A673 (cell line): ENCODE data around the gene SORL1-AS1.

Experiments used
- BruUV-seq: library from RNA; stranded (reverse); fragments of 400-500 nt; replicated peaks from 2 replicates; lab custom pipeline; 2021; lab: Mats Ljungman, UMichigan
- CTCF ChIA-PET: fragments of 300-600 bp; sonication (Branson Sonifier 250); formaldehyde crosslinking; loops from one replicate; lab custom pipeline; 2022; ENCODE audit warnings: antibody characterized with exemption; lab: Charles Lee
- POLR2A ChIA-PET: fragments of 300-600 bp; sonication (Branson Sonifier 250); formaldehyde crosslinking; loops from one replicate; lab custom pipeline; 2022; ENCODE audit warnings: antibody characterized with exemption; ENCODE audit not compliant: low non-redundant PET; lab: Charles Lee
- DNase-seq: peaks from one replicate; pipeline ENCODE4 v3.0.0-alpha.2; 2015; ENCODE audit warnings: low spot score
- H3K27ac ChIP-seq: fragments of 200-600 bp; sonication (generic); 2 replicates; pipeline ENCODE4 v1.5.1; 2016; ENCODE audit warnings: mixed run types, low read depth, mild to moderate bottlenecking, mixed read lengths, antibody characterized with exemption, low read length; ENCODE audit not compliant: poor library complexity, severe bottlenecking
- H3K27me3 ChIP-seq: fragments of 200-600 bp; sonication (generic); replicated peaks from 2 replicates; pipeline ENCODE4 v1.6.1; 2017; ENCODE audit warnings: mixed run types, low read depth, mild to moderate bottlenecking, mixed read lengths, antibody characterized with exemption, low read length; ENCODE audit not compliant: insufficient read depth, poor library complexity
- H3K36me3 ChIP-seq: fragments of 200-600 bp; sonication (generic); 2 replicates; pipeline ENCODE4 v1.6.1; 2016; ENCODE audit warnings: mixed run types, mild to moderate bottlenecking, mixed read lengths, antibody characterized with exemption, low read length; ENCODE audit not compliant: insufficient read depth, poor library complexity, severe bottlenecking
- H3K4me1 ChIP-seq: fragments of 200-600 bp; sonication (generic); 2 replicates; pipeline ENCODE4 v1.6.1; 2017; ENCODE audit warnings: mixed run types, mild to moderate bottlenecking, mixed read lengths, antibody characterized with exemption, low read length; ENCODE audit not compliant: insufficient read depth, poor library complexity, severe bottlenecking
- H3K4me3 ChIP-seq: fragments of 200-600 bp; sonication (generic); 2 replicates; pipeline ENCODE4 v1.5.1; 2016; ENCODE audit warnings: low read depth, mixed run types, mild to moderate bottlenecking, mixed read lengths, low read length; ENCODE audit not compliant: poor library complexity, severe bottlenecking
- H3K9me3 ChIP-seq: fragments of 200-600 bp; sonication (generic); 2 replicates; pipeline ENCODE4 v1.6.1; 2016; ENCODE audit warnings: mixed run types, low read depth, mild to moderate bottlenecking, mixed read lengths, antibody characterized with exemption, low read length; ENCODE audit not compliant: poor library complexity, severe bottlenecking
- CTCF ChIP-seq: fragments of 300-800, 200-600 bp; sonication (generic); conservative IDR thresholded peaks from 2 replicates; pipeline ENCODE4 v1.5.1; 2017; ENCODE audit warnings: low read depth, mild to moderate bottlenecking, antibody characterized with exemption, low read length, moderate library complexity, mixed read lengths
- EZH2 ChIP-seq: fragments of 200-600 bp; sonication (generic); IDR thresholded peaks from 2 replicates; pipeline ENCODE4 v1.6.1; 2017; ENCODE audit warnings: borderline replicate concordance, low read depth, mild to moderate bottlenecking, mixed read lengths, antibody characterized with exemption, low read length; ENCODE audit not compliant: poor library complexity, severe bottlenecking
- intact Hi-C: fragments of 100-400 bp; cut with micrococcal nuclease; formaldehyde crosslinking; loops from one replicate; pipeline ENCODE4 v1.10.0; 2022; ENCODE audit not compliant: unreplicated experiment

The SORL1-AS1 gene

GRCh38 chr11:121394785-121395184, 58.0 kb downstream of the SORL1-AS1 start:
- intact Hi-C loops = loop anchor here (2.0 kb wide), 1 partner anchor 48 kb away; no protein-coding TSS in a partner anchor
- Histone ChIP-seq H3K9me3 (no peaks in the 10 kb centered on the region), H3K36me3 (no peaks in the 10 kb centered on the region), H3K27ac (no peak overlapping the region), H3K4me3 (no peak overlapping the region), H3K27me3 (peaks cover 3% of the 10 kb centered on the region), H3K4me1 (no peaks in the 10 kb centered on the region)
- DNase-seq = no peak
- ChIA-PET CTCF (no interaction called here), POLR2A (no interaction called here)
- no TSS peak for BruUV-seq
- TF ChIP-seq CTCF (no peak), EZH2 (no peak)

DNA sequence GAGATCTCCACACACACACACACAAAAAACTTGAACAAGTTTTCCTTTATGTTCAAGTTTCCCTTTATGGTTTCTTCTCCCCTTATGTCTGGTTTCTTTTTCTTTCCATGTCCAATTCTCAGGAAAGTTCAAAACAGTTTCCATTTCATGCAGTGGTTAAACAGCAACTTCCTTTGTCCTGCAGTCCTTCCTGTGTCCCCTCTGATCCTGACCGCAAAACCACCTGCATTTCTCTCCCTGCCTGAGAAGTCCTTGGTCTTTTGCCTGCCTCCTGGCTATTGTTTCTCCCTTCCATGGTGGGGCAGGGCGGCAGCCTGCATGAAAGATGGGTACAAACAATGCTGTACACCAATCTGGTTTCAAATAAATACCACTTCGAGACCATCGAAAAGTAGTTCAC, 58.9 kb downstream of the SORL1-AS1 start:
- Histone ChIP-seq H3K4me1 (no peaks in the 10 kb centered on the region), H3K9me3 (no peaks in the 10 kb centered on the region), H3K4me3 (no peak overlapping the region), H3K36me3 (no peaks in the 10 kb centered on the region), H3K27ac (no peak overlapping the region), H3K27me3 (peaks cover under 1% of the 10 kb centered on the region)
- intact Hi-C loops = loop anchor here (2.0 kb wide), 1 partner anchor 49 kb away; no protein-coding TSS in a partner anchor
- ChIA-PET CTCF (no interaction called here), POLR2A (no interaction called here)
- no peak for DNase-seq
- TF ChIP-seq CTCF = no peak
- no peak for TF ChIP-seq EZH2
- no TSS peak for BruUV-seq

- H3K36me3 ChIP-seq = no peaks in the 10 kb centered on the region
- BruUV-seq = no TSS peak
- H3K27ac ChIP-seq = no peak overlapping the region
- no peaks in the 10 kb centered on the region for H3K4me1 ChIP-seq
- H3K4me3 ChIP-seq = no peak overlapping the region
- ChIA-PET CTCF (no interaction called here), POLR2A (interaction anchor here (0.6 kb wide), 1 partner anchor 23 kb away, joined by 3 read pairs; no protein-coding TSS in a partner anchor)
- no peaks in the 10 kb centered on the region for H3K9me3 ChIP-seq
- H3K27me3 ChIP-seq = no peaks in the 10 kb centered on the region
- intact Hi-C loops = no loop called here
- TF ChIP-seq EZH2 (no peak), CTCF (no peak)
- DNase-seq = no peak
These were observed 60.9 kb downstream of the SORL1-AS1 start for GRCh38 chr11:121391914-121392313.
